ENCODE results near the gene SANBR.

The SANBR gene

GRCh38 chr2:61090386-61090921, 24.8 kb downstream of the SANBR start:
- no peak for DNase-seq

DNA sequence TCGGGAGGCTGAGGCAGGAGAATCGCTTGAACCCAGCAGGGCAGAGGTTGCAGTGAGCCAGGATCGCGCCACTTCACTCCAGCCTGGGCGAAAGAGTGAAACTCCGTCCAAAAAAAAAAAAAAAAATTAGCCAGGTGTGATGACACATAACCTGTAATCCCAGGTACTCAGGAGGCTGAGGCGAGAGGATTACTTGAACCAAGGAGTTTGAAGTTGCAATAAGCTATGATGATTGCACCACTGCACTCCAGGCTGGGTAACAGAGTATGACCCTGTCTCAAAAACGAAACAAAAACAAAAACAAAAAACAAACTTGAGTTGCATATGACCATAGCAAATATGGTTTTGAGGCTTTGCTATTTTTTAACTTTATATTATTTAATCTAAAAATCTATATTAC, 25.8 kb downstream of the SANBR start:
- no peak for DNase-seq

- no peak for DNase-seq
These were observed 30.8 kb downstream of the SANBR start for GRCh38 chr2:61096438-61096837.

DNA sequence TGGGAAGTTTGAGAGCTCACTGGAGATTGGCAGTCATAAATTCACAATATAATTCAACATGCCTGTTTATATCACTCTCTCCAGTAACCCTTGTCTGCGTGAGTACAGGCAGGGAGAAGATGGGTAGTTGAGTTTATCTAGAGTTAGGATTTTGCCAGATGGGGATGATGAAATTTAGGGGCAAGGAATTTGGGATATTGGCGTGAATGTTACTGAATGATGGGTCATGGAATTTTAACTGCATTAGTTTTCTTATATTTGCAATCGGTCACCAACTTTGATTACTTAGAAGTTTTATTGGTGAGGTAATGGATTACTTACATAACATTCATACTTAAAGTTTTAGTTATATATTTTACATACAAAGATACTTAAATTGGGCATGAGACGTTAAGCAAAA, 35.1 kb downstream of the SANBR start:
- DNase-seq: no peak

- DNase-seq: no peak
These were observed 43.6 kb downstream of the SANBR start for GRCh38 chr2:61109291-61109690.

GRCh38 chr2:61111708-61112107, 46.0 kb downstream of the SANBR start:
- DNase-seq: no peak

GRCh38 chr2:61114147-61114546, 48.5 kb downstream of the SANBR start:
- peak in 1 of 3 experiments; percentile 74 for DNase-seq
